ENCODE results near the gene AGAP5. TPM values are rescaled to one million over a fixed set of nuclear protein-coding genes. Genes with fewer than 3 reads are reported as not detected.

AGAP5 gene
- polyA plus RNA-seq, 3 donors: 0.23 to 8.9 (median 0.44) TPM

GRCh38 chr10:73744664-73744975 is 46.7 kb upstream of the AGAP5 start:
- Mint-ChIP-seq H3K27ac (peak overlapping the region; percentile 99 to 100 (median 100)), H3K4me3 (peak overlapping the region; percentile 99), H3K4me1 (peaks cover 31% of the 10 kb centered on the region), H3K36me3 (peaks cover 17 to 49% of the 10 kb centered on the region in 2 donors), H3K9me3 (peaks cover 0 to 2% (median 0%) of the 10 kb centered on the region in 7 donors), H3K27me3 (ENCODE audit: low read depth in 3 of 3) (no peaks in the 10 kb centered on the region)
- TF ChIP-seq, protein P1, sequence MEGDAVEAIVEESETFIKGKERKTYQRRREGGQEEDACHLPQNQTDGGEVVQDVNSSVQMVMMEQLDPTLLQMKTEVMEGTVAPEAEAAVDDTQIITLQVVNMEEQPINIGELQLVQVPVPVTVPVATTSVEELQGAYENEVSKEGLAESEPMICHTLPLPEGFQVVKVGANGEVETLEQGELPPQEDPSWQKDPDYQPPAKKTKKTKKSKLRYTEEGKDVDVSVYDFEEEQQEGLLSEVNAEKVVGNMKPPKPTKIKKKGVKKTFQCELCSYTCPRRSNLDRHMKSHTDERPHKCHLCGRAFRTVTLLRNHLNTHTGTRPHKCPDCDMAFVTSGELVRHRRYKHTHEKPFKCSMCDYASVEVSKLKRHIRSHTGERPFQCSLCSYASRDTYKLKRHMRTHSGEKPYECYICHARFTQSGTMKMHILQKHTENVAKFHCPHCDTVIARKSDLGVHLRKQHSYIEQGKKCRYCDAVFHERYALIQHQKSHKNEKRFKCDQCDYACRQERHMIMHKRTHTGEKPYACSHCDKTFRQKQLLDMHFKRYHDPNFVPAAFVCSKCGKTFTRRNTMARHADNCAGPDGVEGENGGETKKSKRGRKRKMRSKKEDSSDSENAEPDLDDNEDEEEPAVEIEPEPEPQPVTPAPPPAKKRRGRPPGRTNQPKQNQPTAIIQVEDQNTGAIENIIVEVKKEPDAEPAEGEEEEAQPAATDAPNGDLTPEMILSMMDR (IDR thresholded peaks at IDR 0.05): no peak
- DNase-seq: peak; percentile 37 to 52 (median 48)
- peaks cover 20% of the 10 kb centered on the region for H4K20me1 ChIP-seq (ENCODE audit: insufficient read depth, low read length)
- H3K9me3 ChIP-seq (replicated peaks in 1 of 2; ENCODE audit: control insufficient read depth in 1 of 2, insufficient read depth in 1 of 2, low read length in 2 of 2): no peaks in the 10 kb centered on the region
- H3K4me2 ChIP-seq (replicated peaks; ENCODE audit: extremely low read depth, low read length, poor library complexity, severe bottlenecking): peak overlapping the region; percentile 75
- H3K4me3 ChIP-seq (replicated peaks in 1 of 3; ENCODE audit: low read depth in 2 of 3, low read length in 3 of 3): peak overlapping the region; percentile 72 to 94 (median 93)
- H3K9ac ChIP-seq (ENCODE audit: insufficient read depth, low read length, poor library complexity, severe bottlenecking): peak overlapping the region; percentile 90
- H3K4me1 ChIP-seq (ENCODE audit: control insufficient read depth in 1 of 2, insufficient read depth in 2 of 2, low read length in 2 of 2): peaks cover 21 to 27% of the 10 kb centered on the region in 2 donors
- intact Hi-C loops (cut with micrococcal nuclease): loop anchor here (5.0 kb wide), 2 partner anchors 38 to 43 kb away; partner anchors contain the start of genes CHCHD1 (in 1 of the 2) and ZSWIM8 (in 1 of the 2)
- peaks cover 14 to 33% of the 10 kb centered on the region in 2 donors for H3K36me3 ChIP-seq (replicated peaks in 1 of 2; ENCODE audit: control insufficient read depth in 1 of 2, insufficient read depth in 2 of 2, low read length in 2 of 2)
- H3K27me3 ChIP-seq (ENCODE audit: control insufficient read depth in 2 of 2, insufficient read depth in 2 of 2, low read length in 2 of 2): no peaks in the 10 kb centered on the region
- H3K27ac ChIP-seq (ENCODE audit: low read depth in 1 of 2, low read length in 2 of 2): peak overlapping the region; percentile 91 to 95
- H3K79me2 ChIP-seq (ENCODE audit: insufficient read depth, low read length): peaks cover 69% of the 10 kb centered on the region
- peak overlapping the region; percentile 95 for H2AFZ ChIP-seq (ENCODE audit: insufficient read depth, low read depth, low read length, poor library complexity, severe bottlenecking)
- WGBS (ENCODE audit: insufficient coverage): 0% methylated on average over 3 of the region's 10 CpGs

DNA sequence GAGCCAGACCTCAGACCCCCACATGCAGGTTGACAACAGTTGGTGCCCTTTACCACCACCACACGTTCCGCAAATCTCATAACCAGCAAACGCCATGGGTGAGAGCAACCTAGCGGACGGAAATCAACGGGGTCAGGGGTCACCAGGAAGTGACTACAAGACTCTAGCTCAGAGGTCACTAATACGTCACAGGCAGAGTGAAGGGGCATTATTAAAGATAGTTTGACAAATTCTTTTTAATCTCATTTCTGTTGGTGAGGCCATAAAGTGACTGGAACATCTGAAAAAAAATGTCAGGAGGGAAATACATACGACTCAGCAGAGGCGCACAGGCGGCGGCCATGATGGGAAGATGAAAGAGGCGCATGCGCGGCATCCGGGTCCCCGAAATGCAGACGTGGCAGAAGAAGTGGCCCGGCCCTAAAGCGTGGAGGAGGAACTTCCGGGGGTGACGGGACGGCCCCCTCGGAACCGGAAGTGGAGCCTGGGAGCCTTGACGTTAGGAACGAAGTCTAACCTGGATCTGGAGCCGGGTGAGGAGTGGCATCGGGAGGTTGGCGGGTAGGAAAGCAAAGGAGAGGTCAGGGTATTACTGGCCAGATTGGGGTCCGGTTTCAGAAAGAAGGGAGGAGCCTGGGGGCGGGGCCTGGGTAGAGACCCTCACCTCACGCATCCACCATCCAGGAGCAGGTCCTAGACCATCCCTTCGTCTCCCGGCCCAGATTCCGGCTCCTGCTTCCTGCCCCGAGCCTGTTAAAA is 46.2 kb upstream of the AGAP5 start, which contains the start of gene SEC24C:
TSS of gene SEC24C (plus strand) at position 468 of the 759 bp plus-strand sequence. CDS start 2,461 bp downstream, outside the sequence.
- Histone ChIP-seq H4K20me1 (ENCODE audit: insufficient read depth, low read length) (peaks cover 15% of the 10 kb centered on the region), H3K4me2 (replicated peaks; ENCODE audit: extremely low read depth, low read length, poor library complexity, severe bottlenecking) (peak within 1 kb of the TSS; percentile 75), H3K4me3 (replicated peaks in 1 of 3; ENCODE audit: low read depth in 2 of 3, low read length in 3 of 3) (peak within 1 kb of the TSS; percentile 72 to 94 (median 93)), H3K4me1 (ENCODE audit: control insufficient read depth in 1 of 2, insufficient read depth in 2 of 2, low read length in 2 of 2) (peaks cover 21 to 27% of the 10 kb centered on the region in 2 donors), H3K79me2 (ENCODE audit: insufficient read depth, low read length) (peaks cover 64% of the 10 kb centered on the region), H3K27me3 (ENCODE audit: control insufficient read depth in 2 of 2, insufficient read depth in 2 of 2, low read length in 2 of 2) (no peaks in the 10 kb centered on the region), H3K27ac (ENCODE audit: low read depth in 1 of 2, low read length in 2 of 2) (peak within 1 kb of the TSS; percentile 91 to 95), H3K9ac (ENCODE audit: insufficient read depth, low read length, poor library complexity, severe bottlenecking) (peak within 1 kb of the TSS; percentile 90), H3K36me3 (replicated peaks in 1 of 2; ENCODE audit: control insufficient read depth in 1 of 2, insufficient read depth in 2 of 2, low read length in 2 of 2) (peaks cover 12 to 28% of the 10 kb centered on the region in 2 donors), H2AFZ (ENCODE audit: insufficient read depth, low read depth, low read length, poor library complexity, severe bottlenecking) (peak within 1 kb of the TSS; percentile 95), H3K9me3 (replicated peaks in 1 of 2; ENCODE audit: control insufficient read depth in 1 of 2, insufficient read depth in 1 of 2, low read length in 2 of 2) (no peaks in the 10 kb centered on the region)
- peak; percentile 94 to 97 (median 97) for DNase-seq
- H3K9me3 Mint-ChIP-seq: peaks cover 0 to 2% (median 0%) of the 10 kb centered on the region in 7 donors
- intact Hi-C loops (cut with micrococcal nuclease): loop anchor here (5.0 kb wide), 2 partner anchors 38 to 43 kb away; partner anchors contain the start of genes CHCHD1 (in 1 of the 2) and ZSWIM8 (in 1 of the 2)
- peaks cover 16 to 49% of the 10 kb centered on the region in 2 donors for H3K36me3 Mint-ChIP-seq
- WGBS (ENCODE audit: insufficient coverage): 0% methylated on average over 24 of the region's 36 CpGs
- H3K27me3 Mint-ChIP-seq (ENCODE audit: low read depth in 3 of 3): no peaks in the 10 kb centered on the region
- H3K4me3 Mint-ChIP-seq: peak within 1 kb of the TSS; percentile 99
- H3K4me1 Mint-ChIP-seq: peaks cover 28% of the 10 kb centered on the region
- TF ChIP-seq, protein P1 (IDR thresholded peaks at IDR 0.05): no peak
- peak within 1 kb of the TSS; percentile 99 to 100 (median 100) for H3K27ac Mint-ChIP-seq
